HG02642 (cell line): ENCODE results near the gene TRAPPC2L.
"Not testable (repeated sequence)": the region's sequence is repeated elsewhere in the genome, so short reads cannot be mapped to it uniquely, and the experiment has no call there.

Experiments
- ATAC-seq: cut with Tn5 transposase; IDR thresholded peaks from one replicate; pipeline ENCODE4 v1.9.1; 2021; ENCODE audit warnings: mild to moderate bottlenecking; ENCODE audit not compliant: unreplicated experiment, poor library complexity

The TRAPPC2L gene

DNA sequence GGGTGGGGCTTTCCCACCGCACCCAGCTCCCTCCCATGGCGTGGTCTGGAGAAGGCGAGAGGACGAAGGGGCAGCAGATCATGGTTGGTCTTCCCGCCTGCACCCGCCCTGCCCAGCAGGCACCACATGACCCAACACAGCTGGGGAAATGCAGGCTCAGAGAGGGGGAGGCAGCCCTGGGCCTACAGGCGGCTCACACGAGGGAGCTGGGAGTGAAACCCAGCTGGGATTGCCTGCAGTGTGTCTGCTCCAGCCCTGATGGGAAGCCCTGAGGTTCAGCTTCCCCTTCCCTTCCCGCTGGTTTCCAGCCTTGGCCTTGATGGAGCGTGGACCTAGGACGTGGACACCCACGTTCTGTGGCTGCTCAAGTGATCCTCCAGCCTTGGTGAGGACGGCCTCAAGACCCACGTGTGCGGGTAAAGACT is 29.5 kb downstream of the TRAPPC2L start:
- no peak for ATAC-seq

DNA sequence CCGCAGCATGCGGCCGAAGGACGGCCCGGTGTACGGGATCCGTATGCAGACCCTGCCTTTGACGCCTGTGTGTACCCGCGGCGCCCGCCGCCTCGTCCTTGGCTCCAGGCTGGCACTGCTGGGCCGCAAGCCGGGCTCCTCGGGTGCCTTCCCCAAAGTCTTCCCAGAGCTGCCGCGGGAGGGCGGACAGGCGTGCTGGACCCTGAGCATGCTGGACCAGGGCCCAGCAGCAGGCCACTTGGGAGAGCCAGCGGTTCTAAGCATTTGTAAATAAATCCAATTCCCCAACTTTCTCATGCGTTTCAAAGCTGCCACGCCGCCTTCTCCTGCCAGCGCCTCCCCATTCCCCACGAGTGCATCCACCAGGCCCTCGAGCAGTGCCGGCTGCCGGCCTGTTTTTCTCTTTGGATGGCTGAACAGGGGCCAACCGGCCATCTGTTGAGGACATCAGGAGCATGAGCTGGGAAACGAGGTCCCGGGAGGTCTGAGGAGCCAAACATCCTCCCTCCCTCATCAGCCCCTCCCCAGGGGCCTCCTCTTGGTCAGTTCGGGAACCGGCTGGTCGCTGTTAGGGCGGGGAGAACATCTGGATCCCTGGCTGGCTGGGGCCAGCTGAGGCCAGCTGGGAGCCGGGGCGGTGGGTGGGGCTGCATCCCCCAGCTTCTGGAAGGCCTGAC is 30.1 kb downstream of the TRAPPC2L start:
- no peak for ATAC-seq

DNA sequence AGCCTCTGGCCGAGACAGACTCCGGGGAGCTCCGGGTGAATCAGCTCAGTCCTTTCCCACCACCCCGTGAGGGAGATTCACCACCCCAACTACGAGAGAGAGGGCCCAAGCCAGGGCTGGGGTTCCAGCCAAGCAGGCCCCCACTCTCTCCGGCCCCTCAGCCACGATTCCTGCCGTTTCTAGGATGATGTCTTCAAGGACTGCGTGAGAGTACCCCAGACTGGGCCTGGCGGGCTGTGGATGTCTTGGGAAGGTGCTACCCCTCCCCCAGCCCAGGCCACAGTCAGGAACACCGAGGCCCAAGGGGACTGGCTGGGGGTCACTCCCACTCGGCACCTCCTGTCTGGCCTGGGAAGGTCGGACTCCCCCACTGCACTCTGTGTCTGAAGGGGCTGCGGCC is 31.1 kb downstream of the TRAPPC2L start:
- no peak for ATAC-seq

DNA sequence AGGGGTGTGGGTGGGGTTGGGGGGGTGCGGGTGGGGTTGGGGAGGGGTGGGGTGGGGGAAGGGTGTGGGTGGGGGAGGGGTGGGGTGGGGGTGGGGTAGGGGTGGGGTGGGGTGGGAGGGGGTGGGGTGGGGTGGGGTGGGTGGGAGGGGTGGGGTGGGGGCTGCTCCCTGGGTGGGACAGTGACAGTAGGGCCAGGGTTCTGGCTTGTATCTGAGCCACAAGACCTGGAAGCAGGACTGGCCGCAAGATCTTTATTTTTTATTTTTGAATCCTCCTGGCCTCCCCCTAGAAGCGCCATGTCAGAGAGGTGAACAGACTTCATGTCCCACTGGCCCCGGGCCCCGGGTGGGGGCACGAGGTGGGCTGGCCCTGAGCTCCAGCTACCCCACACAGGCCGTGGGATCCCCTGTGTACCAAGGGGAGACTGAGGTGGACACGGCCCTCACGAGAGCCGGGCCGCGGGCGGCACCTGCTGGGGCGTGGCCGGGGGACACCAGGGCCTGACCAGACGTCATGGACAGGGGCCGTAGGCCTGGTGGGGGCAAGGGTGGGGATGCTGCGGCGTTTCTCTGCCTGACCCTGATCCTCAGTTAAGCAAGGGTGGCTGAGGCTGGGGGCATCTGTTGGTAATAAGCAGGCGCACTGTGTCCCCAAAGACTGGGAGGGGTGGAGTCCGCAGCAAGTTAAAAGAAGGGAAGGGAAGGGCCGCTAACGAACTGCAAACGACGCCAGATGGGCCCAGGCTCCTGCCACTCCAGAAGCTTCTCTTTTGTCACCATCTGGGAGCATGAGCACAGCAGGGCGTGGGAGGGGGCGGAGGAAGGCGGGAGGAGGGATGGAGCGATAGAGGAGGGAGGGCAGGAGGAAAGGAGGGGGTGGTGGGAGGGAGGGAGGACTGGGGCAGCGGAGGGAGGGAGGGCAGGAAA is 31.8 kb downstream of the TRAPPC2L start:
- no peak for ATAC-seq

DNA sequence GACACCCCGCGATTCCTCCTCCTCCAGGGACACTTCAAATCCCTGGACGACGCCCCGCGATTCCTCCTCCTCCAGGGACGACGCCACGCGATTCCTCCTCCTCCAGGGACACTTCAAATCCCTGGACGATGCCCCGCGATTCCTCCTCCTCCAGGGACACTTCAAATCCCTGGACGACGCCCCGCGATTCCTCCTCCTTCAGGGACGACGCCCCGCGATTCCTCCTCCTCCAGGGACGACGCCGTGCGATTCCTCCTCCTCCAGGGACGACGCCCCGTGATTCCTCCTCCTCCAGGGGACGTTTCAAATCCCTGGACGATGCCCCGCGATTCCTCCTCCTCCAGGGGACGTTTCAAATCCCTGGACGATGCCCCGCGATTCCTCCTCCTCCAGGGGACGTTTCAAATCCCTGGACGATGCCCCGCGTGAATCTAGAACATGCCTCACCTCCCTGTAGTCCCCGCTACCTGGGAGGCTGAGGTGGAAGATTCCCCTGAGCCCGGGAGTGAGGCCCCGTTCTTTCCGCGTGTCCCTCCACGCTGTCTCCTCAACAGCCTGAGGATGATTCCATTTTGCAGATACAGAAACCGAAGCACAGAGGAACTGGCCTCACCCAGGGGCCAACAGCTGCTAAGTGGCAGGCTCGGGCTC is 32.9 kb downstream of the TRAPPC2L start:
- not testable (repeated sequence) for ATAC-seq

DNA sequence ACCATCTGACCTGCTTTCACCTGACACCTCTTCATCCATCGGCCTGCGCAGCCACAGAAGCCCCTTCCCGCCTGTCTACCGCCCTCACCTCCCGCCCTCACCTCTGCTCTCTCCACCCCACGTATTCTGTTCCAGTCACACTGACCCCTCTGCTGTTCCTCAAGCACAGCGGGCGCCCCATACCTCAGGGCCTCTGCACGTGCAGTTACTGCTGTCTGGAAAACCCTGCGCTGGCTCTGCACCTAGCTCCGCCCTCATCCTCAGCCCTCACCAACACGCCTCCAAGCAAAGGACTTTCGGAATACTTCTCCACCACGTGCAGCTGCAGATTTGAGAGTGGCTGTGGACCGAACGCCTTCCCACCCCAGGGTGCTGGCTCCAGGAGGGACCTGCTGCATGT is 34.2 kb downstream of the TRAPPC2L start:
- ATAC-seq = no peak

DNA sequence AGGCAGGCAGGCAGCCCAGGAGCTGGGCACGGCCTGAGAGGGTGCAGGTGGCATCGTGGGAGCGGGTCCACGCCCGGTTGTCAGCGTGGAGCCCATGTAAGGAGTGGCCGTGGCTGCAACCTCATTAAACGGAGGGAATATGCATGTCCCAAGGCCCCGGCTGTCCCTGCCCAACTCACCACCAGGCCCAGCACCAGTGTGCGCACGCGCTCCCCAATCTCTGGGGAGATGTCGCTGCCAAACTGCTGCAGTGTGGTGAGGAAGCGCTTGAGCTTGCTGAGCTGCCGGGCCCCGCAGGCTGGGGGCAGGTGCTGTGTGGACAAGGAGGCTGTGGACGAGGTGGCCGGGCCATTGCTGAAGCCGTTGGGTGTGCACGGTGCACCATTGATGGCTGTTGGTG is 35.1 kb downstream of the TRAPPC2L start:
- no peak for ATAC-seq

DNA sequence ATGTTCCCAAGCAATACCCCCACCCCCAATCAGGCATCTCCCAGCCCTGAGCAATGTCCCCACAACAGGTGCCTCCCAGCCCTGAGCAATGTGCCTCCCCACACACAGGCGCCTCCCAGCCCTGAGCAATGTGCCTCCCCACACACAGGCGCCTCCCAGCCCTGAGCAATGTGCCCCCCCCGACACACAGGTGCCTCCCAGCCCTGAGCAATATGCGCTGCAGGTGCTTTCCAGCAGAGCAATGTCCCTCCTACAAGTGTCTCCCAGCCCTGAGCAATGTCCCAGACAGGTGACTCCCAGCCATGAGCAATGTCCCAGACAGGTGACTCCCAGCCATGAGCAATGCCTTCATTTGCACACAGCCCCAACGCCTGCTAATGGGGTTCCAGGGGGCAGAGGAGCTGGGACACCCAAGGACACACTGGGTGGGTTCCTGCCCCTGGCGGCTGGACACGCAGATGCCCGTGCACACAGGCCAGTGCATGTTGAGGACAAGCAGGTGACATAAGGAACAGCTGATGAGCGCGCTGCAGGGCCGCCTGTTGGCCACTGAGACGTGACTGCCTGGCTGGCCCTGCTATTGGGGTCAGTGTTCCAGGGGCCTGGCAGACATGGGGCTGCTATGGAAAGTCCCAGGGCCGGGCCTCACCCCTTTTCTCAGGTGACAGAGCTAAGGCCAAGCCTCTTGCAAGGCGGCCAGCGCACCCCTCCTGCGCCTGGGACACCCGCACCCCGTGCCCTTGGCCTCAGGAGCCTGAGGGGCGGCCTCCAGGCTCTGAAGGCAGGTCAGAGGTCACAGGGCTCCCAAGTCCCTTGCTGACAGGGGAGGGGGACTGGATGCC is 36.4 kb downstream of the TRAPPC2L start:
- ATAC-seq = no peak

DNA sequence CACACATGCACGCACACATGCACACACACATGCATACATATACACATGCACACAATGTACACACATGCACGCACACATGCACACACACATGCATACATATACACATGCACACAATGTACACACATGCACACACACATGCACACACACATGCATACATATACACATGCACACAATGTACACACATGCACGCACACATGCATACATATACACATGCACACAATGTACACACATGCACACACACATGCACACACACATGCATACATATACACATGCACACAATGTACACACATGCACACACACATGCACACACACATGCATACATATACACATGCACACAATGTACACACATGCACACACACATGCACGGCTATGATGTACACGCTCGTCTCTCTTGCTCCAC is 37.3 kb downstream of the TRAPPC2L start:
- ATAC-seq = not testable (repeated sequence)

DNA sequence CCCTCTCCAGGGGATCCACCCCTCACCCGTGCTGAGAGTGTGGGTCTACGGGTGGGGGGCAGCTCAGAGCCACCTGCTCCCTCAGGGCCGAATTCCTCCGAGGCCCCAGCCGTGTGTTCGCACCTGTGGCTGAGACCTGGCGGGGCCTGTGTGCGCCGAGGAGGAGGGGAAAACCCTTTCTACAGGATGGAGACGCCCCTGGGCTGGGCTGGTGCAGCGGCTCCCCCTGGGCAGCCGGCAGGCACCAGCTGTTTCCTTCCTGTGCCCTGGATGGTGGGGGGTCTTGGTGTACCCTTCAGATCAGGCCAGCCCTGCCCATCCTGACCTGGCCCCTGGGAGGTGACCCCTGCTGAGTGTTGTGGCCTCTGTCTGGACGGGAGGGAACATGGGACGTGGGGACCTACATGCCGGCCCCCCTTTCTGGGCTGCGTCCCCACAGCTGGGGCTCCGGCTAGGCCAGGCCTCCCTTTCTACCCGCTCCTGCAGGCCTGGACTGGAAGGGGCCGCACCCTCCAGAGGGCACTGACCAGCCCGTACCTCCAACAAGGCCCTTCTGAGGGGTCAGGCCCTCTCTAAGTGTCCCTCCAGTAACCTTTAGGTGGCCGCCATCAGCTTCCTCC is 37.9 kb downstream of the TRAPPC2L start:
- no peak for ATAC-seq

DNA sequence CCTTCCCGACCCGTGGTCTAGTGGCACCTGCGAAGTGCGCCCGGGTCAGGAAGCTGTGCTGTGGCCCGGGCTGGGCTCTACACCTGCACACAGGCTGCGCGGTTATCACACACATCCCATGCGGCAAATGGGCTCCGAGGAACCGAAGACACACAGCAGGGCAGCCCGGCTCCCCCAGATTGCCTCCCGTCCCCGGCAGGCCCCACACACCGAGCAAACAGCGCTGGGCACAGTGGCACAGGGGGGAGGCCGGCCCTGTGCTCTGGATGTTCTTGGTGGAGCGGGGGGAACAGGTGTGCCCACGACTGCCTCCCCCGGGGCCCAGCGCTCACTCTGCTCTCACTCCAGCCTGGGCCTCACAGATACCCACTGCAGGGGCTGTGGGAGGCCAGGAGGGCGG is 38.4 kb downstream of the TRAPPC2L start:
- ATAC-seq = no peak

DNA sequence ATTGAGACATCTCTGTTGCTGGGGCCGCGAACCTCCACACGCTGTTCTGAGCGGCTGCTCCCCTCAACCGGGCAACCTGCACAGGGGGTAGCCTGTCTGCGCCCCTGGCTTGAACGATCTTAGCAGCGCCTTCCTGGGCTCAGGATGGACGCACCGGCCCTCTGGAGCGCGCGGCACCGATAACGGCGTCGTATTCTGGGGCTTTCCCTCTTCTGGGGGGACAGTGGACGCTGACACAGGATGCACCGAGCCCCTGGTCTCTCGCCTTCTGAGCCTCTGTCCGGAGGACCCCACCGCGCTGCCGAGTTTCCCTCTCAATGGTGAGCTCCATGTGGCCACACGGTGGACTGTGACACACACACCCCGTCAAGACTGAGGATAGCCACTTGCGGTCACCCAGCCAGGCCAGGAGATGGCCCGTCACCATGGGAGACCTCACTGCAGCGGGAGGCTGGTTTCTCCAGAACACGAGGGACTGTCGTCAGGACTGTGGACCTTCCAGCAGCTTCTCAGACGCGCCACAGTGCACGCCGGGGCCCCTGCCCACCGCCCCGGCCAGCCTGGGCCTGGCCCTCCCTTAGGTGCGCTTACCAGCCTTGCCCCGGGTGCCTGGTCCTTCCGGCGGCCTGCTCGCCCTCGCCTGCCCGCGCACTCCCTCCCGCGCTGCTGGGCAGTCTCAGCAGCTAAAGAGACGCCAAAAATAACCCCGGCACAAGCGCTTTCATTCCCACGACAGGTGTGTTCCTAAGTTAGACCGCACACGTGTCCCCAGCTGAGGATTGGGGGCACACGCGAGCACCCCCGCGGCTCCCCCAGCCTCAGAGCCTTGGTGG is 39.5 kb downstream of the TRAPPC2L start:
- ATAC-seq = no peak

DNA sequence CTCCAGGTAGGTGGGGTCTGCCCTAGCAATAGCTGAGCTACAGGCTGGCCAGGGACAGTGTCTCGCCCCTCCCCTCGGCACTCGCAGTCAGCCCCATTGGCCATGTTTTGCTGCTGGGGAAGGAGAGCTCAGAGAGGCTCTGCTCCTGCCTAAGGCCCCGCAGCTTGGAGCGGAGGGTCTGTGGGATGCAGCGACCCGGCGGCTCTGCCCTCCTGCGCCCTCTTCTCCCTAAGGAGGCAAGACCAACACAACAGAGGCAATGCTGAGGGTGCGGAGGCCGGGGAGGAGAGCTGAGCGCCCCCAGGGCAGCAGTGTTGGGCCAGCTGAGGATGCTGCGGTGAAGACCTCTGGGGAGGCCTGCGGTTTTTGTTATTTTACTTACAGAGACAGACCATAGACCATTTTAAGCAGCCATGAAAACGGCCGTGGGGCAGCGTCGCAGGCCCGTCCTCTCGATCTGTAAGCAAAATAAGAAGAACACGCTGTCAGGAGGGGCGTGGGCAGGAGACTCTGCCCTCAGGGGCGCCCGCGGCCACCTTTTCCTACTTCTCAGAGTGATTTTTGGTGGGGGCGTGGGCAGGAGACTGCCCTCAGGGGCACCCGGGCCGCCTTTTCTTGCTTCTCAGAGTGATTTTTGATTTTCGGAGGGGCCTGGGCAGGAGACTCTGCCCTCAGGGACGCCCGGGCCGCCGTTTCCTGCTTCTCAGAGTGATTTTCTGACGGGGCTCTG is 40.9 kb downstream of the TRAPPC2L start:
- ATAC-seq = no peak

DNA sequence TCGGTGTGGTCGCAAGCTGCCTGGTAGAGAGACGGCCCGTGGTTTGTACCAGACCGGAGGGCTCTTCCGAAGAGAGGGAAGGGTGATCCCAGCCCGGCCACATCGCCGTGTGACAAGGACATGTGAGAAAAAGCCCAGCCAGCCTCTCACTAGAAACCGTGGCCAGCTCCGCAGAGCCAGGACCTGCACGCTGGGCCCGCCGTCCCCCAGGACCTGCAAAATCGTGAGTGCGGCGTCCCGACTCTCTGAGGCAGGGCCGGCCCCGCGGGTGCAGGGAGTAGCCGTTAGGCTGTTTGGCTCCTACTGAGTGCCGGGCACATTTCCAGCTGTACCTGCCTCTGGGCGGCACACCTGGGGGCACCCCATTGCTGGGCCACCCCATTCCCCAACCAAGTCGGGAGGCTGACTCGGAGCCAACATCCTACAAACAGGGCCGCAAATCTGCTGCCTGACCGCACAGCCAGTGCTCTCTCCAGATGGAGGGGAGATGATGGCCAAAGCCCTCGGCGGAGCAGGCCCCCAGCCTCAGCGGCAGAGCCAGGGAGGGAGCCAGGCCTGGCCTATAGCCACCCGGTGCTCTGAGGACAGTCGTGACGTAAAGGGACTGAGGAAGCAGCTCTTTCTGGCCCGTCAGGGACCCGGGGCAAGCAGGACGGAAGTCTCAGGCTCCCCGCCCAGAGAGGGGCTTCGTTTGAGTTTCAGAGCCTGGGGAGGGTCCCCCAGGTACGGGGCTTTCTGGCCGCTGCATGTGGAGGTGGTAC is 43.2 kb downstream of the TRAPPC2L start:
- ATAC-seq = no peak

DNA sequence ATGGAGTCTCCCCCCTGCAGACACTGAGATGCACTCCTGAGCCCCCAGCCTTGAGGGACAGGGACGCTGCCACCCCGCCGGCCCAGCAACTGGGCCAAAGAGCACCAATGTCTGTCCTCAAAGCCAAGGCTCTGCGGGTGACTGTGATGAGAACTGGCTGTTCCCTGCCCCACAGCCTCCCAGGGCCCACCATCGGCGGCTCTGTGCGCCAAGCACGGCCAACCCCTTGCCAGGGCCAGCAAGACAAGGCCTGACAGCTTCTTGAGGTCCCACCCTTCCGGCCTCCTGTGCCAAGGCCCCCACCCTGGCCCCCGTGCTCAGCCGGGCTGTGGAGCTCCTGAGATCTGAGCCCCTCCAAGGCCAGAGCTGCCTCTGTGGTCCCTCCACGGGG is 43.7 kb downstream of the TRAPPC2L start:
- no peak for ATAC-seq

DNA sequence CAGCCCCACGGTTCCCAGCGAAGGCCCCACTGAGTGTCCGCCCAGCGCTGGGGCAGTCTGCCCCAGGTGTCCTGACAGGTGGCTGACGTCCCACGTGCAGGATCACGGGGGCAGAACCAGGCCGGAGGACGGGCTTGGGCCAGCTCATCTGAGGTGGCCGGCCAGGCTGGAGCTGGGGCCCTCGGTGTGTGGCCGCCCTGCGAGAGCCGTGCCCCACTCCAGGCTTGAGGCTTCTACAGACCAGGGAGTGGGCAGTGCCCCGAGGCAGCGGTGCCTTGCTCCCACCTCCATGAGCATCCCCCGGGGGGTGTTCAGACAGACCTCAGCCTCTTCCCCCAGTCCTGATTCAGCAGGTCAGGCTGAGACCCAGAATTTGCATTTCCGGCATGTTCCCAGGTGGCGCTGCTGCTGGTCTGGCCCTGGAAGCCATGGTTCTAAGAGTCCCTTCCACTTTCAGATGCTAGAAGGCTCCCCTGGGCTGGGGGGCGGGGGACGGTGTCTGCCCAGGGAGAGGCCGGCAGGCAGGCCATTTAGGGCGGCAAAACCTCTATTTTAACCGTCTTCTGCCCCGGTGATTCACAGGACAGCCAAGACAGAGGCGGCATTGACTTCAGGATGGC is 44.9 kb downstream of the TRAPPC2L start:
- no peak for ATAC-seq

DNA sequence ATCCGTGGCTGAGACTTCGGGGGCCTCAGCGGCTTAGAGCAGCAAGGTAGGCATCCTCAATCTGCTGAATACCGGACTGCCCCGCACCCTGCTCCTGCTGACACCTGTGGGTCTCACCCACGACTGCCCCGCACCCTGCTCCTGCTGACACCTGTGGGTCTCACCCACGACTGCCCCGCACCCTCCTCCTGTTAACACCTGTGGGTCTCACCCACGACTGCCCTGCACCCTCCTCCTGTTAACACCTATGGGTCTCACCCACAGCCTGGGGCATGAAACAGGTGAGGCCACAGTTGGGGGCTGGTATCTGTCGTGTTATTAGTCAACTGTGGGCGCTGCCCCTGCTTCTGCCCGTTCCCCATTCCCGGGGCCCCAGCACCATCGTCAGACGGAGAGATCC is 45.8 kb downstream of the TRAPPC2L start:
- no peak for ATAC-seq
